Kidney glomerular epithelial cell (primary cell): ENCODE results near the gene PARD3.
A peak's percentile ranks its signal among the peaks of the same experiment; 100 is the strongest.

Experiments
- DNase-seq: peaks from one replicate; lab custom pipeline; 2025; lab: John Stamatoyannopoulos, UW

PARD3 gene

GRCh38 chr10:34063592-34063991, 751.5 kb downstream of the PARD3 start:
- no peak for DNase-seq

- DNase-seq: peak; percentile 66
Observed at GRCh38 chr10:34061841-34062240, 753.3 kb downstream of the PARD3 start.
